Liver (tissue), 9 donors: ENCODE data around the gene PIAS4. TPM values are rescaled to one million over a fixed set of nuclear protein-coding genes. Genes with fewer than 3 reads are reported as not detected.

Experiments
- DNase-seq: peaks from one replicate; pipeline ENCODE4 v3.0.0-alpha.2; 2017; ENCODE audit warnings: low spot score
- H3K27ac ChIP-seq, 2 donors: one replicate each; pipeline ENCODE4 v1.7.0; 2013; ENCODE audit warnings: inconsistent platforms in 2 of 2, low read length in 2 of 2, control low read depth in 1 of 2, low read depth in 1 of 2, mild to moderate bottlenecking in 1 of 2
- H3K27me3 ChIP-seq, 4 donors: one replicate each; pipeline versions ENCODE4 v1.6.1 to v1.7.0; 2013; ENCODE audit warnings: low read length in 3 of 4, inconsistent platforms in 1 of 4, mild to moderate bottlenecking in 1 of 4, moderate library complexity in 1 of 4; ENCODE audit not compliant: control insufficient read depth in 4 of 4, insufficient read depth in 4 of 4
- H3K36me3 ChIP-seq, 4 donors: one replicate each; pipeline versions ENCODE4 v1.6.1 to v1.7.0; 2013; ENCODE audit warnings: low read length in 3 of 4, mild to moderate bottlenecking in 3 of 4, low read depth in 1 of 4, moderate library complexity in 1 of 4; ENCODE audit not compliant: control insufficient read depth in 4 of 4, insufficient read depth in 3 of 4
- H3K4me1 ChIP-seq, 4 donors: one replicate each; pipeline versions ENCODE4 v1.6.1 to v1.7.0; 2013; ENCODE audit warnings: low read length in 3 of 4, mild to moderate bottlenecking in 3 of 4, moderate library complexity in 1 of 4; ENCODE audit not compliant: control insufficient read depth in 4 of 4, insufficient read depth in 4 of 4
- H3K4me3 ChIP-seq, 3 donors: one replicate each; pipeline versions ENCODE4 v1.6.1 to v1.7.0; 2013; ENCODE audit warnings: low read length in 3 of 3, control low read depth in 1 of 3, low read depth in 1 of 3, mild to moderate bottlenecking in 1 of 3
- H3K9ac ChIP-seq, 2 donors: one replicate each; pipeline ENCODE4 v1.7.0; 2013; ENCODE audit warnings: low read length in 2 of 2, mild to moderate bottlenecking in 2 of 2, moderate library complexity in 2 of 2, control low read depth in 1 of 2, low read depth in 1 of 2
- H3K9me3 ChIP-seq, 4 donors: one replicate each; pipeline versions ENCODE4 v1.6.1 to v1.7.0; 2013; ENCODE audit warnings: low read length in 3 of 4; ENCODE audit not compliant: control insufficient read depth in 4 of 4
- EGR1 ChIP-seq, 2 donors: IDR thresholded peaks; 2 replicates each; pipeline ENCODE4 v1.6.1; 2016 to 2018; ENCODE audit warnings: antibody characterized with exemption in 2 of 2, low read depth in 2 of 2
- FOXA1 ChIP-seq: IDR thresholded peaks from 2 replicates; pipeline ENCODE4 v1.6.1; 2016; ENCODE audit warnings: antibody characterized with exemption
- FOXA2 ChIP-seq: IDR thresholded peaks from 2 replicates; pipeline ENCODE4 v1.6.1; 2016; ENCODE audit warnings: antibody characterized with exemption
- HNF4A ChIP-seq, 2 donors: conservative IDR thresholded peaks; 2 replicates each; pipeline ENCODE4 v1.6.1; 2016; ENCODE audit warnings: antibody characterized with exemption in 2 of 2, mild to moderate bottlenecking in 2 of 2
- HNF4G ChIP-seq: IDR thresholded peaks from 2 replicates; pipeline ENCODE4 v1.6.1; 2016; ENCODE audit warnings: antibody characterized with exemption
- JUND ChIP-seq, 2 donors: IDR thresholded peaks; 2 replicates each; pipeline ENCODE4 v1.6.1; 2016; ENCODE audit warnings: antibody characterized with exemption in 2 of 2
- NR2F2 ChIP-seq: IDR thresholded peaks from 2 replicates; pipeline ENCODE4 v1.6.1; 2016; ENCODE audit warnings: antibody characterized with exemption
- RAD21 ChIP-seq, 2 donors: IDR thresholded peaks; 2 replicates each; pipeline ENCODE4 v1.6.1; 2016; ENCODE audit warnings: antibody characterized with exemption in 2 of 2, mild to moderate bottlenecking in 2 of 2
- RXRA ChIP-seq, 2 donors: IDR thresholded peaks; 2 replicates each; pipeline ENCODE4 v1.6.1; 2017 to 2018; ENCODE audit warnings: antibody characterized with exemption in 2 of 2, mild to moderate bottlenecking in 1 of 2
- SP1 ChIP-seq: IDR thresholded peaks from 2 replicates; pipeline ENCODE4 v1.6.1; 2018; ENCODE audit warnings: antibody characterized with exemption, mild to moderate bottlenecking
- TAF1 ChIP-seq: conservative IDR thresholded peaks from 2 replicates; pipeline ENCODE4 v1.6.1; 2016; ENCODE audit warnings: antibody characterized with exemption, mild to moderate bottlenecking
- YY1 ChIP-seq: IDR thresholded peaks from 2 replicates; pipeline ENCODE4 v1.6.1; 2016; ENCODE audit warnings: antibody characterized with exemption, mild to moderate bottlenecking
- WGBS: extraction: QIAGEN DNeasy Blood & Tissue Kit; methylation state at CpG from one replicate; pipeline ENCODE4 v1.1.7; 2013; 5-methylcytosine and 5-hydroxymethylcytosine counted together
- polyA plus RNA-seq, 2 donors: library from polyadenylated mRNA; stranded (reverse) in 1 of 2; unstranded in 1 of 2; fragments of 200-250 nt in 1 of 2; fragments of >200 nt in 1 of 2; fragmentation: Nextera tagmentation in 1 of 2; extraction: Ambion mirVana in 1 of 2; gene quantifications; one replicate each; pipeline versions ENCODE4 v1.2.1 to v1.2.3, GENCODE V29; 2013 to 2015
- total RNA-seq, 2 donors: library from RNA; depleted of rRNA; stranded (reverse); fragments of >200 nt; gene quantifications; one replicate each; pipeline ENCODE4 v1.2.3, GENCODE V29; 2014
- TF ChIP-seq, protein P1 (sequence below): IDR thresholded peaks from 2 replicates; pipeline ENCODE4 v1.6.1; 2016; ENCODE audit warnings: antibody characterized with exemption
- TF ChIP-seq, protein P2 (sequence below): IDR thresholded peaks from 2 replicates; pipeline ENCODE4 v1.6.1; 2016; ENCODE audit warnings: antibody characterized with exemption
- TF ChIP-seq, protein P3 (sequence below): IDR thresholded peaks from 2 replicates; pipeline ENCODE4 v1.6.1; 2016; ENCODE audit warnings: antibody characterized with exemption, mild to moderate bottlenecking
- TF ChIP-seq, protein P4 (sequence below): IDR thresholded peaks from 2 replicates; pipeline ENCODE4 v1.6.1; 2016; ENCODE audit warnings: antibody characterized with exemption
- donor health status: healthy.
- donor health status: healthy.
- donor health status: healthy.
- donor health status: healthy.
- donor health status: healthy.

The PIAS4 gene
- total and polyA plus RNA-seq, 4 donors = 5.6 to 14.1 (median 10.6) TPM

DNA sequence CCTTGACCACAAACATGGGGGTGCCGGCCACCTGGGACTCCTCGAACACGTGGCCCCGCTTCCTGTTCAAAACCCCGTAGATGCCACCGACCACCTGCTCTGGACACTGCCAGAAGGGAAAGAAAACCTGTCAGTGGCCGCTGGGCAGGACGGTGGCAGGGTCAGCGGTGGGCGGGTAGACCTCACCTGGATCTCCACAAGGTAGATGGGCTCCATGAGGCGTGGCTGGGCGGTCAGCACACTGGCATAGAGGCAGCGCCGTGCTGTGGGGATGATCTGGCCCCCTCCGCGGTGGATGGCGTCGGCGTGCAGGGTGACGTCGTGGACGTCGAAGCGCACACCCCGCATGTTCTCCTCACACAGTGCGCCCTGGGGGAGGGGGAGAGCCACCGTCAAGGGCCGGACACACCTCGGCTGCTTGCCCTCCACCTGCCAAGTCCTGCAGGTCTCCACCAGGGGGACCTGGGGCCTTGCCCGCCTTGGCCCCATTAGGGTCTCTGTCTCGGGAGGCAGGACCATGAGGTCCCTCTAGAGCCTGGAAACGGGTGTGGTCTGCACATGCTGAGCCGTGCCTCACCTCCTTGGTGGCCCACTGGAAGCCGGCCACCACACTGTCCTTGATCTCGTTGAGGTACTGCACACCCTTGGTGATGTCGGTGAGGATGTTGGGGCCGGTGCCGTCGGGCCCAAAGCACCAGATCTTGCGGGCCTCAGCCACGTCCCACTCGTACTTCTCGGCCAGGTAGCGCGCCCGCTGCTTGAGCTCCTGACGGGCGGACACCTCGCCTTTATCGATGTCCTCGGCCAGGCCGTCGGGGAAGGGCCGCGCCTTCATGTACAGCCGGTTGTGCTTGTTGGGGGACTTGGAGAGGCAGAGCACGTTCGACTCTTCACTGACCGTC lies 30.0 kb upstream of the PIAS4 start:
- Histone ChIP-seq H3K4me1 (no peaks in the 10 kb centered on the region), H3K36me3 (peaks cover 59 to 72% (median 68%) of the 10 kb centered on the region in 4 donors), H3K4me3 (no peak overlapping the region), H3K27ac (no peak overlapping the region), H3K9me3 (no peaks in the 10 kb centered on the region), H3K9ac (no peak overlapping the region), H3K27me3 (no peaks in the 10 kb centered on the region)
- DNase-seq = no peak
- TF ChIP-seq NR2F2 = no peak
- TF ChIP-seq FOXA1 = no peak
- TF ChIP-seq RAD21 (IDR thresholded peaks at IDR 0.05) = no peak
- TF ChIP-seq TAF1 = no peak
- no peak for TF ChIP-seq YY1
- 96% methylated on average over 59 of the region's 59 CpGs for WGBS

DNA sequence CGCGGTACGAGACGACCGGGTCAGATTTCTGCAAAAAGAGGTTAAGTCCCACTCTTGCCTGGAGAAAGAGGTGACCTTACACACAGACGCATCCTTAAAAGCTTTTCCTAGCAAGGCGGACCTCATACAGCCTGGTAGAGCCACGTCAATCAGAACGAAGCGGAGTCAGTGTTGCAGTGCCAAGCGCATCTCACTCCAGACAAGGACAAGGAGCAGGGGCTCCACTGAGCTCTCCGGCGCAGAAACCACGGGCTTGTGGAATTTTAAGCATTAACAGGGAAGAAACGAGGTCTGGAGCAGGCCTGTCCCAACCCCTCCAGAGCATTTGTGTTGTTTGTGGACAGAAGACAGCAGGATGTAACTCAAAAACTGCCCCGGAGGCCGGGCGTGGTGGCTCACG lies 29.4 kb upstream of the PIAS4 start:
- WGBS = 95% methylated on average over 19 of the region's 19 CpGs
- H3K4me1 ChIP-seq = no peaks in the 10 kb centered on the region

DNA sequence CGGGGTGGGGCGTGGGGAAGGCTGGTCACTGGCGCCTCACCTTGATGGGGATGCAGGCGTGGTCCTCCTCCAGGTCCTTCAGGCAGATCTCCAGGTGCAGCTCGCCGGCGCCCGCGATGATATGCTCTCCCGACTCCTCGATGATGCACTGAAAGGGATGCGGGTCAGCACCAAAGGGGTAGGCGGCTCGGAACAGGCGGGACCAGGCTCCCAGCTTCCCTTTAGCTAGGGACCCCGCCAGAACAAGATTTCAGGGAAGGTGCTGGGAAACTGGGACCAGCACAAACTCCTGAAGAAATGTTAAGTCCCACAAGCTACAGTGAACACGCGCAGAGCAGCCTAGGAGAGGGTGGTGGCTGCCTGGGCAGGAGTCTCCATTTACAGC lies 28.3 kb upstream of the PIAS4 start:
- H3K4me1 ChIP-seq = peaks cover 0 to 11% (median 8%) of the 10 kb centered on the region in 4 donors
- H3K9ac ChIP-seq = no peak overlapping the region
- H3K36me3 ChIP-seq = peaks cover 60 to 86% (median 79%) of the 10 kb centered on the region in 4 donors
- DNase-seq = no peak
- H3K9me3 ChIP-seq = no peaks in the 10 kb centered on the region
- H3K4me3 ChIP-seq = no peak overlapping the region
- no peaks in the 10 kb centered on the region for H3K27me3 ChIP-seq
- H3K27ac ChIP-seq = no peak overlapping the region
- WGBS = 96% methylated on average over 18 of the region's 18 CpGs
- TF ChIP-seq RXRA (IDR thresholded peaks at IDR 0.05) (no peak), HNF4A (conservative IDR thresholded peaks at IDR 0.05) (no peak), NR2F2 (no peak), EGR1 (IDR thresholded peaks at IDR 0.05; ENCODE audit: low read depth in 2 of 2) (no peak), FOXA2 (no peak), SP1 (no peak), TAF1 (no peak), YY1 (no peak), JUND (IDR thresholded peaks at IDR 0.05) (no peak), HNF4G (no peak)
- TF ChIP-seq, protein P1, sequence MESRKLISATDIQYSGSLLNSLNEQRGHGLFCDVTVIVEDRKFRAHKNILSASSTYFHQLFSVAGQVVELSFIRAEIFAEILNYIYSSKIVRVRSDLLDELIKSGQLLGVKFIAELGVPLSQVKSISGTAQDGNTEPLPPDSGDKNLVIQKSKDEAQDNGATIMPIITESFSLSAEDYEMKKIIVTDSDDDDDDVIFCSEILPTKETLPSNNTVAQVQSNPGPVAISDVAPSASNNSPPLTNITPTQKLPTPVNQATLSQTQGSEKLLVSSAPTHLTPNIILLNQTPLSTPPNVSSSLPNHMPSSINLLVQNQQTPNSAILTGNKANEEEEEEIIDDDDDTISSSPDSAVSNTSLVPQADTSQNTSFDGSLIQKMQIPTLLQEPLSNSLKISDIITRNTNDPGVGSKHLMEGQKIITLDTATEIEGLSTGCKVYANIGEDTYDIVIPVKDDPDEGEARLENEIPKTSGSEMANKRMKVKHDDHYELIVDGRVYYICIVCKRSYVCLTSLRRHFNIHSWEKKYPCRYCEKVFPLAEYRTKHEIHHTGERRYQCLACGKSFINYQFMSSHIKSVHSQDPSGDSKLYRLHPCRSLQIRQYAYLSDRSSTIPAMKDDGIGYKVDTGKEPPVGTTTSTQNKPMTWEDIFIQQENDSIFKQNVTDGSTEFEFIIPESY = no peak
- TF ChIP-seq, protein P2, sequence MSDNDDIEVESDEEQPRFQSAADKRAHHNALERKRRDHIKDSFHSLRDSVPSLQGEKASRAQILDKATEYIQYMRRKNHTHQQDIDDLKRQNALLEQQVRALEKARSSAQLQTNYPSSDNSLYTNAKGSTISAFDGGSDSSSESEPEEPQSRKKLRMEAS = no peak

More for the DNA sequence above, 29.4 kb upstream of the PIAS4 start:
- TF ChIP-seq, protein P3, sequence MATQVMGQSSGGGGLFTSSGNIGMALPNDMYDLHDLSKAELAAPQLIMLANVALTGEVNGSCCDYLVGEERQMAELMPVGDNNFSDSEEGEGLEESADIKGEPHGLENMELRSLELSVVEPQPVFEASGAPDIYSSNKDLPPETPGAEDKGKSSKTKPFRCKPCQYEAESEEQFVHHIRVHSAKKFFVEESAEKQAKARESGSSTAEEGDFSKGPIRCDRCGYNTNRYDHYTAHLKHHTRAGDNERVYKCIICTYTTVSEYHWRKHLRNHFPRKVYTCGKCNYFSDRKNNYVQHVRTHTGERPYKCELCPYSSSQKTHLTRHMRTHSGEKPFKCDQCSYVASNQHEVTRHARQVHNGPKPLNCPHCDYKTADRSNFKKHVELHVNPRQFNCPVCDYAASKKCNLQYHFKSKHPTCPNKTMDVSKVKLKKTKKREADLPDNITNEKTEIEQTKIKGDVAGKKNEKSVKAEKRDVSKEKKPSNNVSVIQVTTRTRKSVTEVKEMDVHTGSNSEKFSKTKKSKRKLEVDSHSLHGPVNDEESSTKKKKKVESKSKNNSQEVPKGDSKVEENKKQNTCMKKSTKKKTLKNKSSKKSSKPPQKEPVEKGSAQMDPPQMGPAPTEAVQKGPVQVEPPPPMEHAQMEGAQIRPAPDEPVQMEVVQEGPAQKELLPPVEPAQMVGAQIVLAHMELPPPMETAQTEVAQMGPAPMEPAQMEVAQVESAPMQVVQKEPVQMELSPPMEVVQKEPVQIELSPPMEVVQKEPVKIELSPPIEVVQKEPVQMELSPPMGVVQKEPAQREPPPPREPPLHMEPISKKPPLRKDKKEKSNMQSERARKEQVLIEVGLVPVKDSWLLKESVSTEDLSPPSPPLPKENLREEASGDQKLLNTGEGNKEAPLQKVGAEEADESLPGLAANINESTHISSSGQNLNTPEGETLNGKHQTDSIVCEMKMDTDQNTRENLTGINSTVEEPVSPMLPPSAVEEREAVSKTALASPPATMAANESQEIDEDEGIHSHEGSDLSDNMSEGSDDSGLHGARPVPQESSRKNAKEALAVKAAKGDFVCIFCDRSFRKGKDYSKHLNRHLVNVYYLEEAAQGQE = no peak
- no peak for TF ChIP-seq FOXA1
- no peak for TF ChIP-seq RAD21 (IDR thresholded peaks at IDR 0.05)
- no peak for TF ChIP-seq YY1
- no peak for TF ChIP-seq HNF4G
- no peak for TF ChIP-seq SP1
- no peak for TF ChIP-seq FOXA2
- TF ChIP-seq, protein P4, sequence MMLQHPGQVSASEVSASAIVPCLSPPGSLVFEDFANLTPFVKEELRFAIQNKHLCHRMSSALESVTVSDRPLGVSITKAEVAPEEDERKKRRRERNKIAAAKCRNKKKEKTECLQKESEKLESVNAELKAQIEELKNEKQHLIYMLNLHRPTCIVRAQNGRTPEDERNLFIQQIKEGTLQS = no peak
- TF ChIP-seq NR2F2 = no peak
- no peak overlapping the region for H3K27ac ChIP-seq
- H3K9me3 ChIP-seq = no peaks in the 10 kb centered on the region
- H3K36me3 ChIP-seq = peaks cover 60 to 79% (median 72%) of the 10 kb centered on the region in 4 donors
- DNase-seq = no peak
- no peaks in the 10 kb centered on the region for H3K27me3 ChIP-seq
- H3K4me3 ChIP-seq = no peak overlapping the region
- no peak overlapping the region for H3K9ac ChIP-seq
